ENCODE data around the gene CDH26.
A peak's percentile ranks its signal among the peaks of the same experiment; 100 is the strongest.
"Not testable (repeated sequence)": the region's sequence is repeated elsewhere in the genome, so short reads cannot be mapped to it uniquely, and the experiment has no call there.

CDH26 gene

GRCh38 chr20:59940129-59940955, 17.9 kb upstream of the CDH26 start, which contains the start of the genes FAM217B and PPP1R3D:
FAM217B (plus strand) TSS chr20:59940389; CDS start chr20:59943944, 3,555 bp downstream.
PPP1R3D (minus strand) TSS chr20:59940305; CDS start chr20:59939931, 374 bp downstream.
- DNase-seq (ENCODE audit: low read depth, low spot score) = peak; percentile 89
- H3K27ac ChIP-seq = peak within 1 kb of the TSS; percentile 90

- peak overlapping the region; percentile 90 for H3K27ac ChIP-seq
- DNase-seq (ENCODE audit: low read depth, low spot score) = no peak
These were observed 17.3 kb upstream of the CDH26 start for GRCh38 chr20:59940956-59941294.

- no peak overlapping the region for H3K27ac ChIP-seq
- no peak for DNase-seq (ENCODE audit: low read depth, low spot score)
These were observed 16.0 kb upstream of the CDH26 start for GRCh38 chr20:59942245-59942644.

- no peak for DNase-seq (ENCODE audit: low read depth, low spot score)
- no peak overlapping the region for H3K27ac ChIP-seq
These were observed 13.5 kb upstream of the CDH26 start for GRCh38 chr20:59944726-59945125.

- no peak for DNase-seq (ENCODE audit: low read depth, low spot score)
- H3K27ac ChIP-seq = no peak overlapping the region
These were observed 13.0 kb upstream of the CDH26 start for GRCh38 chr20:59945175-59945574.

- no peak overlapping the region for H3K27ac ChIP-seq
- no peak for DNase-seq (ENCODE audit: low read depth, low spot score)
These were observed 12.5 kb upstream of the CDH26 start for GRCh38 chr20:59945731-59946130.

- H3K27ac ChIP-seq = no peak overlapping the region
- DNase-seq (ENCODE audit: low read depth, low spot score) = no peak
These were observed 10.8 kb upstream of the CDH26 start for GRCh38 chr20:59947376-59947775.

GRCh38 chr20:59948212-59948611, 10.0 kb upstream of the CDH26 start:
- DNase-seq (ENCODE audit: low read depth, low spot score) = no peak
- peak overlapping the region; percentile 13 for H3K27ac ChIP-seq

GRCh38 chr20:59948828-59949720, 9.1 kb upstream of the CDH26 start:
- peak overlapping the region; percentile 13 for H3K27ac ChIP-seq
- DNase-seq (ENCODE audit: low read depth, low spot score) = no peak

- no peak for DNase-seq (ENCODE audit: low read depth, low spot score)
- H3K27ac ChIP-seq = peak overlapping the region; percentile 13
These were observed 8.3 kb upstream of the CDH26 start for GRCh38 chr20:59949911-59950310.

- DNase-seq (ENCODE audit: low read depth, low spot score) = no peak
- no peak overlapping the region for H3K27ac ChIP-seq
These were observed 3.5 kb upstream of the CDH26 start for GRCh38 chr20:59954718-59955117.

- H3K27ac ChIP-seq = no peak overlapping the region
- no peak for DNase-seq (ENCODE audit: low read depth, low spot score)
These were observed 3.0 kb upstream of the CDH26 start for GRCh38 chr20:59955131-59955796.

GRCh38 chr20:59957568-59957967, 655 bp upstream of the CDH26 start:
- not testable (repeated sequence) for H3K27ac ChIP-seq; DNase-seq (ENCODE audit: low read depth, low spot score)

GRCh38 chr20:59958626-59959025, 403 bp downstream of the CDH26 start:
- H3K27ac ChIP-seq = no peak overlapping the region
- no peak for DNase-seq (ENCODE audit: low read depth, low spot score)

GRCh38 chr20:59961423-59961822, 3.2 kb downstream of the CDH26 start:
- DNase-seq (ENCODE audit: low read depth, low spot score) = peak; percentile 43
- H3K27ac ChIP-seq = peak overlapping the region; percentile 91

- DNase-seq (ENCODE audit: low read depth, low spot score) = no peak
- H3K27ac ChIP-seq = peak overlapping the region; percentile 91
These were observed 3.9 kb downstream of the CDH26 start for GRCh38 chr20:59962155-59962554.

GRCh38 chr20:59966428-59966827, 8.2 kb downstream of the CDH26 start:
- H3K27ac ChIP-seq = no peak overlapping the region
- no peak for DNase-seq (ENCODE audit: low read depth, low spot score)

- no peak for DNase-seq (ENCODE audit: low read depth, low spot score)
- H3K27ac ChIP-seq = peak overlapping the region; percentile 99
These were observed 13.2 kb downstream of the CDH26 start for GRCh38 chr20:59971428-59971827.

- DNase-seq (ENCODE audit: low read depth, low spot score) = peak; percentile 98
- H3K27ac ChIP-seq = peak overlapping the region; percentile 99
These were observed 14.0 kb downstream of the CDH26 start for GRCh38 chr20:59972037-59972801.

All from epithelial cell of prostate (primary cell).